ENCODE measurements around the gene FAIM2.

The FAIM2 gene

GRCh38 chr12:49904601-49905000 is 901 bp upstream of the FAIM2 start:
- no peaks in the 10 kb centered on the region for H3K27me3 ChIP-seq (ENCODE audit: low read depth, low read length)
- H3K4me1 ChIP-seq (ENCODE audit: low read length): peaks cover 6% of the 10 kb centered on the region; the same call in 1 of the 2 replicates
- no peak overlapping the region for H3K9ac ChIP-seq (ENCODE audit: low read length)
- no peaks in the 10 kb centered on the region for H3K79me2 ChIP-seq (ENCODE audit: low read length)
- no peaks in the 10 kb centered on the region for H3K9me3 ChIP-seq (ENCODE audit: insufficient read depth, low read length)
- peak overlapping the region; percentile 77; the same call in 1 of the 2 replicates for H3K4me3 ChIP-seq (ENCODE audit: low read length)
- H3K36me3 ChIP-seq (replicated peaks; ENCODE audit: low read depth, low read length): no peaks in the 10 kb centered on the region
- no peaks in the 10 kb centered on the region for H4K20me1 ChIP-seq (ENCODE audit: insufficient read depth, low read length)
- H3K27ac ChIP-seq (ENCODE audit: low read length): no peak overlapping the region
- H3K4me2 ChIP-seq (ENCODE audit: low read length): peak overlapping the region; percentile 76
- TF ChIP-seq CTCF (IDR thresholded peaks at IDR 0.05; ENCODE audit: low read depth, low read length): no peak
- no peak for TF ChIP-seq EZH2phosphoT487 (IDR thresholded peaks at IDR 0.05; ENCODE audit: low read depth)
- H2AFZ ChIP-seq (ENCODE audit: low read depth, low read length): 0 out of 2 replicates have a peak overlapping the region, but pooled peaks have one; percentile 55

GRCh38 chr12:49903351-49903699 is 375 bp downstream of the FAIM2 start:
- Histone ChIP-seq H3K79me2 (ENCODE audit: low read length) (no peaks in the 10 kb centered on the region), H3K27me3 (ENCODE audit: low read depth, low read length) (no peaks in the 10 kb centered on the region), H3K4me2 (ENCODE audit: low read length) (peak overlapping the region; percentile 62), H3K9ac (ENCODE audit: low read length) (no peak overlapping the region), H3K4me1 (ENCODE audit: low read length) (peaks cover 7% of the 10 kb centered on the region), H3K4me3 (ENCODE audit: low read length) (peak overlapping the region; percentile 77), H3K36me3 (replicated peaks; ENCODE audit: low read depth, low read length) (no peaks in the 10 kb centered on the region), H4K20me1 (ENCODE audit: insufficient read depth, low read length) (no peaks in the 10 kb centered on the region), H3K9me3 (ENCODE audit: insufficient read depth, low read length) (no peaks in the 10 kb centered on the region), H3K27ac (ENCODE audit: low read length) (no peak overlapping the region), H2AFZ (ENCODE audit: low read depth, low read length) (no peak overlapping the region)
- TF ChIP-seq EZH2phosphoT487 (IDR thresholded peaks at IDR 0.05; ENCODE audit: low read depth): no peak
- no peak for TF ChIP-seq CTCF (IDR thresholded peaks at IDR 0.05; ENCODE audit: low read depth, low read length)

- H3K4me2 ChIP-seq (ENCODE audit: low read length): no peak overlapping the region
- no peak overlapping the region for H3K9ac ChIP-seq (ENCODE audit: low read length)
- H3K79me2 ChIP-seq (ENCODE audit: low read length): no peaks in the 10 kb centered on the region
- H2AFZ ChIP-seq (ENCODE audit: low read depth, low read length): no peak overlapping the region
- no peak overlapping the region for H3K27ac ChIP-seq (ENCODE audit: low read length)
- no peak for TF ChIP-seq EZH2phosphoT487 (IDR thresholded peaks at IDR 0.05; ENCODE audit: low read depth)
- no peak for TF ChIP-seq CTCF (IDR thresholded peaks at IDR 0.05; ENCODE audit: low read depth, low read length)
- no peaks in the 10 kb centered on the region for H3K27me3 ChIP-seq (ENCODE audit: low read depth, low read length)
- H3K4me3 ChIP-seq (ENCODE audit: low read length): no peak overlapping the region
- H3K4me1 ChIP-seq (ENCODE audit: low read length): peaks cover 13% of the 10 kb centered on the region
- no peaks in the 10 kb centered on the region for H3K36me3 ChIP-seq (replicated peaks; ENCODE audit: low read depth, low read length)
- H4K20me1 ChIP-seq (ENCODE audit: insufficient read depth, low read length): no peaks in the 10 kb centered on the region
- H3K9me3 ChIP-seq (ENCODE audit: insufficient read depth, low read length): no peaks in the 10 kb centered on the region
Observed at GRCh38 chr12:49902399-49903350, 1.0 kb downstream of the FAIM2 start.

GRCh38 chr12:49901986-49902385 is 1.7 kb downstream of the FAIM2 start:
- Histone ChIP-seq H3K79me2 (ENCODE audit: low read length) (no peaks in the 10 kb centered on the region), H3K4me2 (ENCODE audit: low read length) (no peak overlapping the region), H4K20me1 (ENCODE audit: insufficient read depth, low read length) (no peaks in the 10 kb centered on the region), H3K9ac (ENCODE audit: low read length) (no peak overlapping the region), H3K4me1 (ENCODE audit: low read length) (peaks cover 20% of the 10 kb centered on the region), H3K36me3 (replicated peaks; ENCODE audit: low read depth, low read length) (no peaks in the 10 kb centered on the region), H3K9me3 (ENCODE audit: insufficient read depth, low read length) (no peaks in the 10 kb centered on the region), H3K27me3 (ENCODE audit: low read depth, low read length) (no peaks in the 10 kb centered on the region), H3K27ac (ENCODE audit: low read length) (no peak overlapping the region), H3K4me3 (ENCODE audit: low read length) (no peak overlapping the region), H2AFZ (ENCODE audit: low read depth, low read length) (no peak overlapping the region)
- TF ChIP-seq EZH2phosphoT487 (IDR thresholded peaks at IDR 0.05; ENCODE audit: low read depth) (no peak), CTCF (IDR thresholded peaks at IDR 0.05; ENCODE audit: low read depth, low read length) (no peak)

Data from OCI-LY3 (cell line).